SK-N-SH (cell line): Measurements from ENCODE around the gene TNFRSF4. TPM values are rescaled to one million over a fixed set of nuclear protein-coding genes. Genes with fewer than 3 reads are reported as not detected.

Experiments
- CTCF ChIA-PET: fragments of 300-600, 350-600 bp; formaldehyde crosslinking; extraction: SDS; loops from one replicate; lab custom pipeline; 2021; lab: Yijun Ruan, JAX
- POLR2A ChIA-PET: fragments of 350-600 bp; sonication (Branson Sonifier 250); formaldehyde crosslinking; extraction: SDS; loops from one replicate; lab custom pipeline; 2020; ENCODE audit warnings: antibody characterized with exemption, inconsistent platforms; lab: Yijun Ruan, JAX
- DNase-seq: peaks from one replicate; pipeline ENCODE4 v3.0.0; 2012
- H2AFZ ChIP-seq: fragments of 200-600 bp; sonication (generic); 2 replicates; pipeline ENCODE4 v1.8.1; 2016; ENCODE audit warnings: antibody characterized with exemption, mild to moderate bottlenecking, low read depth
- H3F3A ChIP-seq: fragments of 200-600 bp; sonication (generic); replicated peaks from 2 replicates; pipeline ENCODE3; 2016; ENCODE audit warnings: antibody characterized with exemption, mild to moderate bottlenecking; ENCODE audit not compliant: insufficient read depth
- H3K27ac ChIP-seq, 2 experiments: fragments of 200-500 bp in 1 of 2; fragments of 200-600 bp in 1 of 2; sonication (Bioruptor generic) in 1 of 2; sonication (generic), shearing (Covaris generic) in 1 of 2; 2 replicates each; pipeline versions ENCODE4 v1.5.1 to v1.6.1; 2014 to 2016; ENCODE audit warnings: low read depth in 2 of 2, inconsistent platforms in 1 of 2, low read length in 1 of 2, mild to moderate bottlenecking in 1 of 2, mixed read lengths in 1 of 2
- H3K27me3 ChIP-seq: fragments of 200-600 bp; sonication (generic), shearing (Covaris generic); 2 replicates; pipeline ENCODE4 v1.6.1; 2016; ENCODE audit warnings: mixed run types; ENCODE audit not compliant: insufficient read depth
- H3K36me3 ChIP-seq, 2 experiments: fragments of 200-500 bp in 1 of 2; fragments of 200-600 bp in 1 of 2; sonication (Bioruptor generic) in 1 of 2; sonication (generic) in 1 of 2; replicated peaks in 1 of 2; 2 replicates each; pipeline versions ENCODE3 to v1.5.1; 2014 to 2016; ENCODE audit warnings: low read length in 1 of 2, mild to moderate bottlenecking in 1 of 2; ENCODE audit not compliant: insufficient read depth in 2 of 2, control insufficient read depth in 1 of 2
- H3K4me1 ChIP-seq, 2 experiments: fragments of 200-500 bp in 1 of 2; fragments of 200-600 bp in 1 of 2; sonication (Bioruptor generic) in 1 of 2; sonication (generic), shearing (Covaris generic) in 1 of 2; 2 replicates each; pipeline versions ENCODE4 v1.5.1 to v1.6.1; 2014 to 2016; ENCODE audit warnings: low read depth in 1 of 2, low read length in 1 of 2, mixed run types in 1 of 2; ENCODE audit not compliant: insufficient read depth in 2 of 2, control insufficient read depth in 1 of 2
- H3K4me2 ChIP-seq: fragments of 200-600 bp; sonication (generic), shearing (Covaris generic); 2 replicates; pipeline ENCODE4 v1.6.1; 2017; ENCODE audit warnings: mixed run types
- H3K4me3 ChIP-seq, 2 experiments: fragments of 200-500 bp in 1 of 2; fragments of 200-600 bp in 1 of 2; sonication (Bioruptor generic) in 1 of 2; sonication (generic), shearing (Covaris generic) in 1 of 2; 2 replicates each; pipeline versions ENCODE4 v1.5.1 to v1.8.1; 2014 to 2016; ENCODE audit warnings: low read depth in 2 of 2, inconsistent platforms in 1 of 2, low read length in 1 of 2, mild to moderate bottlenecking in 1 of 2, mixed read lengths in 1 of 2, moderate library complexity in 1 of 2
- H3K79me2 ChIP-seq: fragments of 200-600 bp; sonication (generic); 2 replicates; pipeline ENCODE4 v1.8.1; 2017; ENCODE audit warnings: mild to moderate bottlenecking; ENCODE audit not compliant: insufficient read depth
- H3K9ac ChIP-seq: fragments of 200-600 bp; sonication (generic); 2 replicates; pipeline ENCODE4 v1.6.1; 2017; ENCODE audit warnings: mixed run types
- H3K9me2 ChIP-seq: fragments of 200-600 bp; sonication (generic); 2 replicates; pipeline ENCODE4 v1.6.1; 2017; ENCODE audit warnings: mixed run types
- H3K9me3 ChIP-seq: fragments of 200-600 bp; sonication (generic); 2 replicates; pipeline ENCODE4 v1.6.1; 2017; ENCODE audit warnings: mixed run types, mild to moderate bottlenecking, moderate library complexity
- H4K20me1 ChIP-seq: fragments of 200-600 bp; sonication (generic); 2 replicates; pipeline ENCODE4 v1.6.1; 2017; ENCODE audit warnings: mild to moderate bottlenecking, mixed run types; ENCODE audit not compliant: insufficient read depth
- CTCF ChIP-seq: fragments of 200-600 bp; sonication (generic); IDR thresholded peaks from 2 replicates; pipeline ENCODE4 v1.6.1; 2017; ENCODE audit warnings: antibody characterized with exemption, mild to moderate bottlenecking, moderate library complexity
- FOSL2 ChIP-seq: IDR thresholded peaks from 2 replicates; pipeline ENCODE4 v1.4.0; 2012; ENCODE audit warnings: low read depth, mild to moderate bottlenecking, moderate library complexity, borderline replicate concordance
- FOXJ3 ChIP-seq: sonication (generic); formaldehyde crosslinking; IDR thresholded peaks from 2 replicates; pipeline ENCODE4 v1.5.1; 2020; ENCODE audit warnings: mild to moderate bottlenecking, missing genetic modification reagents
- GABPA ChIP-seq: IDR thresholded peaks from 2 replicates; pipeline ENCODE4 v1.4.0; 2012; ENCODE audit warnings: low read depth, mild to moderate bottlenecking
- IRF3 ChIP-seq: fragments of 150-350 bp; IDR thresholded peaks from 2 replicates; pipeline ENCODE4 v1.6.1; 2016; ENCODE audit warnings: mild to moderate bottlenecking, low read depth, low read length
- MAX ChIP-seq: IDR thresholded peaks from 2 replicates; pipeline ENCODE4 v1.4.0; 2012; ENCODE audit warnings: low read depth
- POLR2AphosphoS5 ChIP-seq: IDR thresholded peaks from 2 replicates; pipeline ENCODE4 v1.6.1; 2012; ENCODE audit warnings: low read depth, low read length
- RAD21 ChIP-seq: IDR thresholded peaks from 2 replicates; pipeline ENCODE4 v1.6.1; 2012; ENCODE audit warnings: mild to moderate bottlenecking, low read length
- RFX5 ChIP-seq: IDR thresholded peaks from 2 replicates; pipeline ENCODE4 v1.6.1; 2012; ENCODE audit warnings: mild to moderate bottlenecking, improper control_type of control experiment, low read length
- RXRA ChIP-seq: IDR thresholded peaks from 2 replicates; pipeline ENCODE4 v1.4.0; 2012; ENCODE audit warnings: low read depth, mild to moderate bottlenecking, borderline replicate concordance
- TAF1 ChIP-seq: IDR thresholded peaks from 2 replicates; pipeline ENCODE4 v1.6.1; 2012; ENCODE audit warnings: low read depth, mild to moderate bottlenecking, low read length, moderate library complexity, borderline replicate concordance
- TCF12 ChIP-seq: IDR thresholded peaks from 2 replicates; pipeline ENCODE4 v1.4.0; 2012
- TEAD4 ChIP-seq: IDR thresholded peaks from 2 replicates; pipeline ENCODE4 v1.4.0; 2012; ENCODE audit warnings: mild to moderate bottlenecking, borderline replicate concordance; ENCODE audit not compliant: insufficient read depth
- YY1 ChIP-seq: IDR thresholded peaks from 2 replicates; pipeline ENCODE4 v1.4.0; 2012; ENCODE audit warnings: low read depth, mild to moderate bottlenecking
- ZBTB33 ChIP-seq: IDR thresholded peaks from 2 replicates; pipeline ENCODE4 v1.4.0; 2012; ENCODE audit warnings: low read depth, borderline replicate concordance
- WGBS: methylation state at CpG from one replicate; pipeline ENCODE4 v1.1.6; 2017; ENCODE audit warnings: low lambda C conversion rate; 5-methylcytosine and 5-hydroxymethylcytosine counted together
- polyA plus RNA-seq, 3 experiments: library from polyadenylated mRNA; depleted of rRNA; stranded (reverse); fragments of >200 nt; gene quantifications; 2 replicates each; pipeline ENCODE4 v1.2.3, GENCODE V29; 2012

TNFRSF4 gene
- polyA plus RNA-seq, 1 of the 3 experiments (the other 2 are of a cell fraction): not detected

GRCh38 chr1:1163538-1164070 is 50.3 kb downstream of the TNFRSF4 start:
- Histone ChIP-seq H3K9me3 (no peaks in the 10 kb centered on the region), H3K79me2 (no peaks in the 10 kb centered on the region), H4K20me1 (no peaks in the 10 kb centered on the region), H3K9me2 (no peaks in the 10 kb centered on the region), H3K4me1 (no peaks in the 10 kb centered on the region), H3K9ac (no peak overlapping the region), H3F3A (no peaks in the 10 kb centered on the region), H3K4me3 (no peak overlapping the region), H3K4me2 (no peak overlapping the region), H3K27me3 (no peaks in the 10 kb centered on the region), H3K27ac (no peak overlapping the region), H2AFZ (no peak overlapping the region), H3K36me3 (no peaks in the 10 kb centered on the region)
- no peak for DNase-seq
- 90% methylated on average over 9 of the region's 33 CpGs for WGBS
- ChIA-PET POLR2A (no interaction called here), CTCF (interaction anchor here (1.0 kb wide), 1 partner anchor 42 kb away, joined by 3 read pairs; no protein-coding TSS in a partner anchor)
- TF ChIP-seq ZBTB33: no peak
- TF ChIP-seq TCF12: no peak
- TF ChIP-seq GABPA: no peak
- TF ChIP-seq TEAD4: no peak
- no peak for TF ChIP-seq RXRA
- no peak for TF ChIP-seq FOSL2
- TF ChIP-seq MAX: no peak
- TF ChIP-seq TAF1: no peak
- TF ChIP-seq POLR2AphosphoS5: no peak
- no peak for TF ChIP-seq IRF3
- TF ChIP-seq RAD21: no peak
- TF ChIP-seq CTCF: no peak
- no peak for TF ChIP-seq FOXJ3 (CRISPR knock-in tag)
- no peak for TF ChIP-seq YY1
- TF ChIP-seq RFX5: no peak
